HL-60 (cell line): ENCODE measurements around the gene PCA3.
A peak's percentile ranks its signal among the peaks of the same experiment; 100 is the strongest.

ENCODE experiments used
- DNase-seq, 2 experiments: peaks; one replicate each; pipeline ENCODE4 v3.0.0-alpha.2; 2010 to 2020; ENCODE audit warnings: low read depth in 1 of 2, low spot score in 1 of 2
- H3K27ac ChIP-seq: fragments of 250-450 bp; sonication (Bioruptor Pico); replicated peaks from 2 replicates; pipeline ENCODE4 v1.5.1; 2020; ENCODE audit warnings: mild to moderate bottlenecking, moderate library complexity
- H3K27me3 ChIP-seq: fragments of 250-450 bp; sonication (Bioruptor Pico); 2 replicates; pipeline ENCODE4 v1.5.1; 2021; ENCODE audit warnings: mild to moderate bottlenecking, moderate library complexity; ENCODE audit not compliant: insufficient read depth, poor library complexity, severe bottlenecking
- H3K4me3 ChIP-seq: replicated peaks from 2 replicates; pipeline ENCODE4 v1.5.1; 2011; ENCODE audit warnings: mild to moderate bottlenecking, control low read depth, low read length; ENCODE audit not compliant: insufficient read depth
- GABPA ChIP-seq: IDR thresholded peaks from 2 replicates; pipeline ENCODE4 v1.6.1; 2012; ENCODE audit warnings: low read depth
- POLR2AphosphoS5 ChIP-seq: IDR thresholded peaks from 2 replicates; pipeline ENCODE4 v1.6.1; 2012; ENCODE audit warnings: low read depth
- REST ChIP-seq: IDR thresholded peaks from 2 replicates; pipeline ENCODE4 v1.6.1; 2012; ENCODE audit warnings: low read depth; ENCODE audit not compliant: insufficient replicate concordance
- SPI1 ChIP-seq: IDR thresholded peaks from 2 replicates; pipeline ENCODE4 v1.6.1; 2012; ENCODE audit warnings: low read depth, mild to moderate bottlenecking, borderline replicate concordance
- TF ChIP-seq, protein P1 (sequence below): IDR thresholded peaks from one replicate; pipeline ENCODE4 v1.5.1; 2011; ENCODE audit warnings: low read length, control low read depth, inconsistent platforms; ENCODE audit not compliant: insufficient read depth

Gene PCA3

GRCh38 chr9:76730801-76731200 lies 33.4 kb upstream of the PCA3 start:
- TF ChIP-seq, protein P1, sequence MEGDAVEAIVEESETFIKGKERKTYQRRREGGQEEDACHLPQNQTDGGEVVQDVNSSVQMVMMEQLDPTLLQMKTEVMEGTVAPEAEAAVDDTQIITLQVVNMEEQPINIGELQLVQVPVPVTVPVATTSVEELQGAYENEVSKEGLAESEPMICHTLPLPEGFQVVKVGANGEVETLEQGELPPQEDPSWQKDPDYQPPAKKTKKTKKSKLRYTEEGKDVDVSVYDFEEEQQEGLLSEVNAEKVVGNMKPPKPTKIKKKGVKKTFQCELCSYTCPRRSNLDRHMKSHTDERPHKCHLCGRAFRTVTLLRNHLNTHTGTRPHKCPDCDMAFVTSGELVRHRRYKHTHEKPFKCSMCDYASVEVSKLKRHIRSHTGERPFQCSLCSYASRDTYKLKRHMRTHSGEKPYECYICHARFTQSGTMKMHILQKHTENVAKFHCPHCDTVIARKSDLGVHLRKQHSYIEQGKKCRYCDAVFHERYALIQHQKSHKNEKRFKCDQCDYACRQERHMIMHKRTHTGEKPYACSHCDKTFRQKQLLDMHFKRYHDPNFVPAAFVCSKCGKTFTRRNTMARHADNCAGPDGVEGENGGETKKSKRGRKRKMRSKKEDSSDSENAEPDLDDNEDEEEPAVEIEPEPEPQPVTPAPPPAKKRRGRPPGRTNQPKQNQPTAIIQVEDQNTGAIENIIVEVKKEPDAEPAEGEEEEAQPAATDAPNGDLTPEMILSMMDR, result no peak
- TF ChIP-seq SPI1, result peak; percentile 94
- DNase-seq, result peak in 1 of 2 experiments; percentile 65
- Histone ChIP-seq H3K27ac (no peak overlapping the region), H3K27me3 (peaks cover 3% of the 10 kb centered on the region), H3K4me3 (no peak overlapping the region)

DNA sequence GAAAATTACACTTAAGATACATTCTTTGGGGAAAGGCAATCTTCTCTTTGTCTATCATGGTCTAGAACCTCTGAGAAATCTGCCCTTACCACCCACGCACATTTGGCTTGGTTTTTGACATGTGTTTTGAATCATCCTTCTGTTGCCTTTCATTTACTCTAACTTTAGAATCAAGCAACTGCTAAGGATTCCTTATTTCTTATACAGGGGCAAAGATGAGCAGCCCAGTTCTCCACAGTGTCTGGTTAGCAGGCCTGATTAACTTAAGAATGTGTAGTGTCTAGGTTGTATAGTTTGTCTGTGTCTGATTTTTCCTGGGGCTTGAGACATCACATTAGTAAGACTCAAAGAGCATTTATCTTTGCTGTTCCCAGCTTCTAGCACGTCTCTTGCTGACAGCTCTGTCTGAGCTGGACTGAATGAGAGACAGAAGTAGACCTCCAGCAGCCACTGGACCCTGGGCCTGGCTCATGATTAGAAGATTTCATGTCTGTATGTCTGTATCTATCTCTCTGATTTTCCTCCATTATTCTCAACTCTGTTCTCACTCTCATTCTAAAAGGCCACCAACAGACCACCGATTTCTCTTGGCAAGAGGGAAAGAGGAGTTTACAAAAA lies 31.8 kb upstream of the PCA3 start:
- Histone ChIP-seq H3K27me3 (peaks cover 4% of the 10 kb centered on the region), H3K27ac (no peak overlapping the region), H3K4me3 (no peak overlapping the region)
- TF ChIP-seq SPI1 (no peak), REST (no peak), GABPA (no peak), POLR2AphosphoS5 (no peak)
- TF ChIP-seq, protein P1, result no peak
- DNase-seq, result no peak

DNA sequence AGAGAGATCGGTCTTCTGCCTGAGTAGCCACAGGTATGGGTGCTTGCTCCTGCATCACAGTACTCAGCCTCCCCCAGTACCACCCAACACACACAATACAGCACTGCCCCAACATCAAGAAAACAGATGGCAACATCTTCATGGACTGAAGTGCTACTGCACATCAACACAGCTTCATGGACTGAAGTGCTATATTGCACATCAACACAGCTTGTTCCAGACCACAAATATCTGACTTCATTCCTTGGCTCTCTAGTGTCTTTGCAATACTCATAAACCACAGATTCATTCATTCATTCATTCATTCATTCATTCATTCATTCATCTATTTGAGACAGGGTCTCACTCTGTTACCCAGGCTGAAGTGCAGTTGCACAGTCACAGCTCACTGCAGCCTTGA lies 31.1 kb upstream of the PCA3 start:
- no peak for DNase-seq
- Histone ChIP-seq H3K27ac (no peak overlapping the region), H3K4me3 (no peak overlapping the region), H3K27me3 (peaks cover 4% of the 10 kb centered on the region)
- TF ChIP-seq POLR2AphosphoS5, result no peak
- TF ChIP-seq, protein P1, result no peak
- TF ChIP-seq SPI1, result no peak

- H3K27ac ChIP-seq, result no peak overlapping the region
- no peak for DNase-seq
- H3K4me3 ChIP-seq, result no peak overlapping the region
- peaks cover 4% of the 10 kb centered on the region for H3K27me3 ChIP-seq
- TF ChIP-seq POLR2AphosphoS5 (no peak), REST (no peak), SPI1 (no peak), GABPA (no peak)
- TF ChIP-seq, protein P1, result no peak
Measured at GRCh38 chr9:76734716-76735115, 29.5 kb upstream of the PCA3 start.
